HepG2 (cell line): ENCODE data around the gene JUND. TPM values are rescaled to one million over a fixed set of nuclear protein-coding genes. Genes with fewer than 3 reads are reported as not detected.

Experiments
- CTCF ChIP-seq: sonication (generic); formaldehyde crosslinking; IDR thresholded peaks from 2 replicates; pipeline ENCODE4 v1.5.0; 2020; ENCODE audit warnings: mild to moderate bottlenecking, missing genetic modification reagents, moderate library complexity
- EEA1 ChIP-seq: sonication (generic); formaldehyde crosslinking; IDR thresholded peaks from 2 replicates; pipeline ENCODE4 v1.5.1; 2020; ENCODE audit warnings: mild to moderate bottlenecking, missing genetic modification reagents, borderline replicate concordance
- EED ChIP-seq: sonication (generic); formaldehyde crosslinking; IDR thresholded peaks from 2 replicates; pipeline ENCODE4 v1.5.0; 2020; ENCODE audit warnings: mild to moderate bottlenecking, missing genetic modification reagents
- HDAC6 ChIP-seq: fragments of 200-600 bp; sonication (generic); IDR thresholded peaks from 2 replicates; pipeline ENCODE4 v1.7.0; 2017; ENCODE audit warnings: mild to moderate bottlenecking, antibody characterized with exemption, low read length, low read depth
- MED1 ChIP-seq: sonication (generic); formaldehyde crosslinking; IDR thresholded peaks from 2 replicates; pipeline ENCODE4 v1.4.0; 2020; ENCODE audit warnings: missing genetic modification reagents
- MTERF4 ChIP-seq: sonication (generic); formaldehyde crosslinking; IDR thresholded peaks from 2 replicates; pipeline ENCODE4 v1.8.0; 2023; ENCODE audit warnings: mild to moderate bottlenecking, missing genetic modification reagents
- REL ChIP-seq: sonication (generic); formaldehyde crosslinking; conservative IDR thresholded peaks from 2 replicates; pipeline ENCODE4 v1.8.0; 2022; ENCODE audit warnings: mild to moderate bottlenecking, missing genetic modification reagents, moderate library complexity
- SIN3B ChIP-seq: fragments of 150-350 bp; IDR thresholded peaks from 2 replicates; pipeline ENCODE4 v1.6.1; 2014; ENCODE audit warnings: low read length
- SMC3 ChIP-seq: IDR thresholded peaks from 2 replicates; pipeline ENCODE4 v1.6.1; 2011; ENCODE audit warnings: low read length, improper control_type of control experiment
- TBX3 ChIP-seq: fragments of 450-650 bp; IDR thresholded peaks from 2 replicates; pipeline ENCODE4 v1.6.1; 2017; ENCODE audit warnings: antibody characterized with exemption, mild to moderate bottlenecking, inconsistent platforms, borderline replicate concordance
- U2AF2 ChIP-seq: fragments of 200-400 bp; formaldehyde crosslinking; IDR thresholded peaks from 2 replicates; pipeline ENCODE4 v1.6.1; 2017; ENCODE audit warnings: low read depth, mild to moderate bottlenecking, low read length
- ZBTB2 ChIP-seq: sonication (generic); formaldehyde crosslinking; IDR thresholded peaks from 2 replicates; pipeline ENCODE4 v1.8.0; 2022; ENCODE audit warnings: low read depth, missing genetic modification reagents
- ZBTB25 ChIP-seq: IDR thresholded peaks from 2 replicates; pipeline ENCODE4 v1.6.1; 2018; ENCODE audit warnings: missing genetic modification reagents
- ZBTB43 ChIP-seq: sonication (generic); formaldehyde crosslinking; conservative IDR thresholded peaks from 2 replicates; pipeline ENCODE4 v1.4.0; 2020; ENCODE audit warnings: missing genetic modification reagents
- ZBTB49 ChIP-seq: sonication (generic); formaldehyde crosslinking; IDR thresholded peaks from 2 replicates; pipeline ENCODE4 v1.4.0; 2020; ENCODE audit warnings: missing genetic modification reagents, borderline replicate concordance
- ZNF33A ChIP-seq: sonication (generic); formaldehyde crosslinking; IDR thresholded peaks from 2 replicates; pipeline ENCODE4 v1.5.1; 2020; ENCODE audit warnings: missing genetic modification reagents, mild to moderate bottlenecking, moderate library complexity, borderline replicate concordance
- ZSCAN21 ChIP-seq: sonication (generic); formaldehyde crosslinking; IDR thresholded peaks from 2 replicates; pipeline ENCODE4 v1.8.0; 2022; ENCODE audit warnings: mild to moderate bottlenecking, missing genetic modification reagents, moderate library complexity, borderline replicate concordance
- polyA plus RNA-seq, 8 experiments: library from polyadenylated mRNA; depleted of rRNA in 3 of 8; stranded (reverse) in 7 of 8; unstranded in 1 of 8; fragments of >200 nt; fragmentation: Illumina TruSeq in 4 of 8; extraction: Trizol in 4 of 8; gene quantifications; 2 replicates each; pipeline versions ENCODE4 v1.2.1 to v1.2.3, GENCODE V29; 2011 to 2016; ENCODE audit warnings: low read depth in 4 of 8, missing spikeins in 1 of 8, mixed read lengths in 1 of 8; ENCODE audit not compliant: insufficient read depth in 1 of 8
- total RNA-seq, 5 experiments: library from RNA; depleted of rRNA; stranded (reverse); fragments of >200 nt; fragmentation: Illumina TruSeq; extraction: Trizol; gene quantifications; 2 replicates each; pipeline ENCODE4 v1.2.3, GENCODE V29; 2016; ENCODE audit warnings: low read depth in 1 of 5

The JUND gene
- total and polyA plus RNA-seq, 2 of the 13 experiments (the other 11 are each of a cell fraction or from before 2014, with no cell fraction given), result 41.2 to 59.8 TPM

GRCh38 chr19:18278521-18279265, 2.7 kb downstream of the JUND start (continued):
- TF ChIP-seq TBX3 (no peak), ZBTB43 (CRISPR knock-in tag) (no peak), EED (CRISPR knock-in tag) (0 out of 2 replicates have a peak, but pooled peaks have one; percentile 39), U2AF2 (no peak), ZNF33A (CRISPR knock-in tag) (no peak), EEA1 (CRISPR knock-in tag) (0 out of 2 replicates have a peak, but pooled peaks have one; percentile 18), ZSCAN21 (no peak), REL (CRISPR knock-in tag) (no peak), ZBTB49 (CRISPR knock-in tag) (no peak), ZBTB25 (CRISPR knock-in tag) (no peak), CTCF (CRISPR knock-in tag) (peak; percentile 54), HDAC6 (no peak), SMC3 (no peak), MTERF4 (CRISPR knock-in tag) (no peak), MED1 (no peak), ZBTB2 (CRISPR knock-in tag) (no peak), SIN3B (no peak)
